Tibial artery (tissue), 4 donors: ENCODE measurements around the gene MYBBP1A.
A peak's percentile ranks its signal among the peaks of the same experiment; 100 is the strongest.

Source experiments
- DNase-seq, 2 donors: peaks; one replicate each; pipeline ENCODE4 v3.0.0-alpha.2; 2019
- H3K27ac ChIP-seq, 2 donors: fragments of 200-600 bp; sonication (generic) in 1 of 2; 1 replicate in 1 of 2; 2 replicates in 1 of 2; pipeline ENCODE4 v1.5.1; 2018 to 2019; ENCODE audit warnings: mild to moderate bottlenecking in 1 of 2
- H3K27me3 ChIP-seq, 2 donors: fragments of 200-600 bp; sonication (generic) in 1 of 2; one replicate each; pipeline versions ENCODE4 v1.5.1 to v1.6.0; 2016 to 2019
- H3K36me3 ChIP-seq, 3 donors: fragments of 200-600 bp; sonication (generic) in 2 of 3; one replicate each; pipeline ENCODE4 v1.5.1; 2016 to 2019; ENCODE audit warnings: mild to moderate bottlenecking in 2 of 3
- H3K4me1 ChIP-seq, 4 donors: fragments of 200-600 bp; sonication (generic) in 2 of 4; 1 replicate in 3 of 4; 2 replicates in 1 of 4; pipeline ENCODE4 v1.5.1; 2016 to 2019
- H3K4me3 ChIP-seq, 2 donors: fragments of 200-600 bp; sonication (generic) in 1 of 2; 1 replicate in 1 of 2; 2 replicates in 1 of 2; pipeline ENCODE4 v1.5.1; 2018 to 2019; ENCODE audit warnings: mild to moderate bottlenecking in 2 of 2
- H3K9me3 ChIP-seq, 3 donors: fragments of 200-600 bp; sonication (generic) in 1 of 3; one replicate each; pipeline ENCODE4 v1.5.1; 2016 to 2019
- CTCF ChIP-seq, 2 experiments: fragments of 200-600 bp in 1 of 2; fragments of 450-650 bp in 1 of 2; IDR thresholded peaks; one replicate each; pipeline ENCODE4 v1.5.1; 2017 to 2019; ENCODE audit warnings: antibody characterized with exemption in 2 of 2, mild to moderate bottlenecking in 1 of 2, moderate library complexity in 1 of 2
- intact Hi-C: fragments of 100-400 bp; cut with DNase I; formaldehyde crosslinking; loops from one replicate; pipeline ENCODE4 v1.15.0; 2023; ENCODE audit warnings: low total_unique reads

MYBBP1A gene

GRCh38 chr17:4594931-4595684 lies 39.9 kb upstream of the MYBBP1A start:
- no peaks in the 10 kb centered on the region for H3K36me3 ChIP-seq
- no peak overlapping the region for H3K27ac ChIP-seq
- peak in 1 of 2 donors; percentile 61 for DNase-seq
- intact Hi-C loops = no loop called here
- H3K4me3 ChIP-seq = no peak overlapping the region
- TF ChIP-seq CTCF (IDR thresholded peaks at IDR 0.05) = no peak
- no peaks in the 10 kb centered on the region for H3K9me3 ChIP-seq
- peaks cover 0 to 5% (median 0%) of the 10 kb centered on the region in 4 donors for H3K4me1 ChIP-seq
- peaks cover 0 to 51% of the 10 kb centered on the region in 2 donors for H3K27me3 ChIP-seq

GRCh38 chr17:4594406-4594805 lies 39.2 kb upstream of the MYBBP1A start:
- no peaks in the 10 kb centered on the region for H3K36me3 ChIP-seq
- no peaks in the 10 kb centered on the region for H3K9me3 ChIP-seq
- peaks cover 0 to 44% of the 10 kb centered on the region in 2 donors for H3K27me3 ChIP-seq
- H3K4me1 ChIP-seq = no peaks in the 10 kb centered on the region
- no peak for DNase-seq
- intact Hi-C loops = no loop called here
- H3K27ac ChIP-seq = no peak overlapping the region
- no peak overlapping the region for H3K4me3 ChIP-seq
- no peak for TF ChIP-seq CTCF (IDR thresholded peaks at IDR 0.05)

- Histone ChIP-seq H3K4me1 (no peaks in the 10 kb centered on the region), H3K27me3 (peaks cover 0 to 36% of the 10 kb centered on the region in 2 donors), H3K4me3 (no peak overlapping the region), H3K27ac (no peak overlapping the region), H3K9me3 (no peaks in the 10 kb centered on the region), H3K36me3 (no peaks in the 10 kb centered on the region)
- no peak for DNase-seq
- no peak for TF ChIP-seq CTCF (IDR thresholded peaks at IDR 0.05)
- intact Hi-C loops = no loop called here
These were observed 37.8 kb upstream of the MYBBP1A start for GRCh38 chr17:4593021-4593421.

- Histone ChIP-seq H3K36me3 (no peaks in the 10 kb centered on the region), H3K27me3 (peaks cover 0 to 36% of the 10 kb centered on the region in 2 donors), H3K4me1 (no peaks in the 10 kb centered on the region), H3K9me3 (no peaks in the 10 kb centered on the region), H3K4me3 (no peak overlapping the region), H3K27ac (no peak overlapping the region)
- TF ChIP-seq CTCF (IDR thresholded peaks at IDR 0.05) = no peak
- DNase-seq = no peak
- intact Hi-C loops = no loop called here
These were observed 37.2 kb upstream of the MYBBP1A start for GRCh38 chr17:4592240-4593005.

- no peak for DNase-seq
- TF ChIP-seq CTCF (IDR thresholded peaks at IDR 0.05) = no peak
- H3K9me3 ChIP-seq = no peaks in the 10 kb centered on the region
- no peaks in the 10 kb centered on the region for H3K4me1 ChIP-seq
- intact Hi-C loops = no loop called here
- H3K27me3 ChIP-seq = peaks cover 0 to 27% of the 10 kb centered on the region in 2 donors
- no peaks in the 10 kb centered on the region for H3K36me3 ChIP-seq
- no peak overlapping the region for H3K27ac ChIP-seq
- no peak overlapping the region for H3K4me3 ChIP-seq
These were observed 36.3 kb upstream of the MYBBP1A start for GRCh38 chr17:4591529-4591928.
